ENCODE measurements around the gene TNFRSF8. TPM values are rescaled to one million over a fixed set of nuclear protein-coding genes. Genes with fewer than 3 reads are reported as not detected.

The TNFRSF8 gene
- total RNA-seq, 1 experiment from 2014 or later = 2.9 TPM

DNA sequence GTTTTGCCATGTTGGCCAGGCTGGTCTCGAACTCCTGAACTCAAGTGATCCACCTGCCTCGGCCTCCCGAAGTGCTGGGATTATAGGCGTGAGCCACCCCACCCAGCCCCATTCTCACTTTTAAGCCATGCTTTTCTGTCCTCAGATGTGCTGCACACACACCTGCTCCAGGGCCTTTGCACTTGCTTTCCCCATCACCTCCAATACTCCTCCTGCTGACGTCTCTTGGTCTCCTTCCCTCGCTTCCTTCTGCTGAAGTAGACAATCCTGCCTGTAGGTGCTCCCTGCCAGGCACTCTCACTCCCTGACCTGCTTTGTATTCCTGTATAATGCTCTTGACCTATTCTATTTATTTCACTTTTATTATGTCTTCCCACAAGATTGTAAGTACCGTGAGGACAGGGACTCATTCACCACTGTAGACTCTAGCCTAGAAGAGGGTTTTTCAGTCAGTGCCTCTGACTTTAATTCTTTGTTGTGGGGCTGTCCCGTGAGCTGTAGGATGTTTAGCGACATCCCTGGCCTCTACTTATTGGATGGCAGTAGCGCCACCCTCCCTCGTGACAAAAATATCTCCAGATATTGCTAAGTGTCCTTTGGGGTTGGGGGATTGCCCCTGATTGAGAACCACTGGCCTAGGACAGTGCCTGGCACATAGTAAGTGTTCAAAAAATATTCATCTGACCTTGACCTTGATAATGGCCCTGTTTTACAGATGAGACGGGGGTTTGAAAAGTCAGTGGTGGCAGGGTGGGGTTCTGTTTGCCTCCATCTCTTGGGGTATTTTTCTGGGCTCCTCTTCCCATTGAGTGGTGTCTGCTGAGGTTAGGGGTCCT, 108.3 kb downstream of the TNFRSF8 start:
- no peak overlapping the region for H2BK15ac ChIP-seq (ENCODE audit: low read depth, low read length)
- no peak overlapping the region for H3K56ac ChIP-seq (ENCODE audit: insufficient read length, low read depth, low read length)
- peaks cover 3% of the 10 kb centered on the region for H3K23me2 ChIP-seq (ENCODE audit: insufficient read length, low read depth, low read length, poor library complexity, severe bottlenecking)
- no peak overlapping the region for H2BK120ac ChIP-seq (ENCODE audit: low read depth, low read length, poor library complexity, severe bottlenecking)
- H4K8ac ChIP-seq (replicated peaks; ENCODE audit: insufficient read length, low read depth, low read length) = no peak overlapping the region
- H3K36me3 Mint-ChIP-seq (ENCODE audit: insufficient read depth in 1 of 3, low read depth in 3 of 3) = no peaks in the 10 kb centered on the region
- H3K4ac ChIP-seq (ENCODE audit: low read depth, low read length) = no peak overlapping the region
- H4K91ac ChIP-seq (ENCODE audit: insufficient read length, low read depth, low read length) = no peak overlapping the region
- H3K79me2 ChIP-seq (ENCODE audit: insufficient read depth, low read length) = no peaks in the 10 kb centered on the region
- H3K27ac Mint-ChIP-seq = no peak overlapping the region; a peak in 1 of 7 replicates
- TF ChIP-seq, protein P1, sequence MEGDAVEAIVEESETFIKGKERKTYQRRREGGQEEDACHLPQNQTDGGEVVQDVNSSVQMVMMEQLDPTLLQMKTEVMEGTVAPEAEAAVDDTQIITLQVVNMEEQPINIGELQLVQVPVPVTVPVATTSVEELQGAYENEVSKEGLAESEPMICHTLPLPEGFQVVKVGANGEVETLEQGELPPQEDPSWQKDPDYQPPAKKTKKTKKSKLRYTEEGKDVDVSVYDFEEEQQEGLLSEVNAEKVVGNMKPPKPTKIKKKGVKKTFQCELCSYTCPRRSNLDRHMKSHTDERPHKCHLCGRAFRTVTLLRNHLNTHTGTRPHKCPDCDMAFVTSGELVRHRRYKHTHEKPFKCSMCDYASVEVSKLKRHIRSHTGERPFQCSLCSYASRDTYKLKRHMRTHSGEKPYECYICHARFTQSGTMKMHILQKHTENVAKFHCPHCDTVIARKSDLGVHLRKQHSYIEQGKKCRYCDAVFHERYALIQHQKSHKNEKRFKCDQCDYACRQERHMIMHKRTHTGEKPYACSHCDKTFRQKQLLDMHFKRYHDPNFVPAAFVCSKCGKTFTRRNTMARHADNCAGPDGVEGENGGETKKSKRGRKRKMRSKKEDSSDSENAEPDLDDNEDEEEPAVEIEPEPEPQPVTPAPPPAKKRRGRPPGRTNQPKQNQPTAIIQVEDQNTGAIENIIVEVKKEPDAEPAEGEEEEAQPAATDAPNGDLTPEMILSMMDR (conservative IDR thresholded peaks at IDR 0.05) = no peak
- H3K23ac ChIP-seq (ENCODE audit: insufficient read length, low read depth, low read length) = no peak overlapping the region
- no peaks in the 10 kb centered on the region for H3K79me1 ChIP-seq (ENCODE audit: insufficient read depth, low read depth, low read length, poor library complexity, severe bottlenecking)
- no peak overlapping the region for H2BK12ac ChIP-seq (ENCODE audit: insufficient read length, low read depth, low read length)
- H3K9me3 Mint-ChIP-seq = no peaks in the 10 kb centered on the region; a peak in 2 of 5 replicates
- H2AK5ac ChIP-seq (ENCODE audit: insufficient read length, low read length) = no peak overlapping the region
- no CpG with 5 or more reads among the region's 12 CpGs for WGBS (ENCODE audit: extremely low coverage, insufficient read length, low lambda C conversion rate)
- H3K27ac ChIP-seq (ENCODE audit: insufficient read length, low read depth, low read length) = no peak overlapping the region
- H3K18ac ChIP-seq (ENCODE audit: insufficient read length, low read depth, low read length) = no peak overlapping the region
- no peak overlapping the region for H3T11ph ChIP-seq (ENCODE audit: low read length)
- no peak overlapping the region for H2BK5ac ChIP-seq (ENCODE audit: insufficient read length, low read length)
- H3K4me3 Mint-ChIP-seq = no peak overlapping the region
- no peaks in the 10 kb centered on the region; the same call in 1 of the 2 replicates for H3K4me1 ChIP-seq (ENCODE audit: insufficient read depth, low read length)
- peaks cover 34% of the 10 kb centered on the region for H3K27me3 Mint-ChIP-seq (ENCODE audit: low read depth)
- peaks cover 19 to 28% of the 10 kb centered on the region in 2 experiments for H3K4me1 Mint-ChIP-seq
- H4K5ac ChIP-seq (ENCODE audit: insufficient read length, low read depth, low read length) = no peak overlapping the region
- no peak for DNase-seq
- H3K14ac ChIP-seq (ENCODE audit: insufficient read depth, low read length) = no peak overlapping the region
- no peak overlapping the region for H2AFZ ChIP-seq (ENCODE audit: low read length)
- no peaks in the 10 kb centered on the region; the same call in 1 of the 2 replicates for H3K27me3 ChIP-seq (ENCODE audit: insufficient read depth, low read length)
- no peaks in the 10 kb centered on the region for H4K20me1 ChIP-seq (ENCODE audit: control insufficient read depth, insufficient read depth, insufficient read length)
- no peak overlapping the region for H2BK20ac ChIP-seq (ENCODE audit: low read depth, low read length, poor library complexity, severe bottlenecking)
- no peak overlapping the region for H3K4me2 ChIP-seq (ENCODE audit: insufficient read depth, insufficient read length, low read length)
- H3K9me3 ChIP-seq (ENCODE audit: control insufficient read depth, low read depth, low read length) = no peaks in the 10 kb centered on the region
- no peak overlapping the region for H3K9ac ChIP-seq (ENCODE audit: extremely low read depth, insufficient read length, low read length)
